ENCODE results near the gene LHX3. TPM values are rescaled to one million over a fixed set of nuclear protein-coding genes. Genes with fewer than 3 reads are reported as not detected.

Gene LHX3
- total and polyA plus RNA-seq, 2 of the 8 experiments (the other 6 are each of a cell fraction or from before 2014, with no cell fraction given): 0.02 TPM; not detected in 1

GRCh38 chr9:136242918-136243525, 38.1 kb upstream of the LHX3 start:
- H3K4ac ChIP-seq (replicated peaks; ENCODE audit: insufficient read length, low read depth, low read length): no peak overlapping the region
- H3K56ac ChIP-seq (replicated peaks; ENCODE audit: insufficient read length, low read depth, low read length): no peak overlapping the region
- no peak overlapping the region for H3K18ac ChIP-seq (ENCODE audit: extremely low read depth, low read length)
- H2BK5ac ChIP-seq (ENCODE audit: low read depth, low read length): no peak overlapping the region
- ChIA-PET CTCF (ENCODE audit: partially characterized antibody) (interaction anchor here (0.7 to 1.5 kb wide), 8 partner anchors 9 to 105 kb away, joined by 3 to 5 read pairs (median 4); no protein-coding TSS in a partner anchor), POLR2A (ENCODE audit: partially characterized antibody) (interaction anchor here (1.0 to 1.4 kb wide), 2 partner anchors 33 to 46 kb away, joined by 3 to 4 read pairs; no protein-coding TSS in a partner anchor)
- no peak overlapping the region for H2AFZ ChIP-seq (ENCODE audit: low read length)
- H3K36me3 ChIP-seq (ENCODE audit: control insufficient read depth in 2 of 4, insufficient read depth in 4 of 4, low read length in 3 of 4): peaks cover 0 to 3% (median 1%) of the 10 kb centered on the region in 4 experiments; a peak in 2 of 8 replicates
- no peak overlapping the region for H3K14ac ChIP-seq (ENCODE audit: insufficient read length)
- no peak overlapping the region for H2BK15ac ChIP-seq (ENCODE audit: low read length)
- 75% methylated on average over 6 of the region's 6 CpGs; no CpG with 5 or more reads in 1 of the 2 experiments for WGBS, 2 experiments (ENCODE audit: extremely low coverage in 1 of 2, insufficient coverage in 1 of 2, insufficient read length in 1 of 2, insufficient replicate concordance in 2 of 2, low coverage in 1 of 2, low lambda C conversion rate in 2 of 2, missing lambda C conversion rate in 1 of 2)
- TF ChIP-seq RAD21 (IDR thresholded peaks at IDR 0.05 in 1 of 2, conservative IDR thresholded peaks at IDR 0.05 in 1 of 2; ENCODE audit: low read depth in 2 of 2, low read length in 2 of 2) (peak; percentile 8; a peak in 1 of 4 replicates), JUN (IDR thresholded peaks at IDR 0.05; ENCODE audit: low read depth, low read length) (no peak), CTCF (IDR thresholded peaks at IDR 0.05; ENCODE audit: control extremely low read depth in 1 of 3, insufficient read depth in 1 of 3, low read depth in 1 of 3, low read length in 3 of 3) (peak in 1 of 3 experiments; percentile 2; a peak in 1 of 4 replicates)
- no peaks in the 10 kb centered on the region; the same call in 1 of the 2 replicates for H3K23me2 ChIP-seq (ENCODE audit: low read depth, low read length)
- no peak overlapping the region for H2BK20ac ChIP-seq (ENCODE audit: low read length)
- H2AK5ac ChIP-seq (ENCODE audit: low read depth, low read length): no peak overlapping the region
- 0 out of 7 replicates have a peak overlapping the region, but pooled peaks of 1 of the 4 experiments have one; percentile 12 for H3K9ac ChIP-seq (replicated peaks in 1 of 4; ENCODE audit: extremely low read depth in 1 of 4, low read depth in 3 of 4, low read length in 3 of 4)
- H3K27me3 ChIP-seq (replicated peaks in 1 of 4; ENCODE audit: control insufficient read depth in 3 of 4, extremely low read depth in 1 of 4, insufficient read depth in 3 of 4, low read length in 3 of 4): peaks cover 0 to 7% (median 1%) of the 10 kb centered on the region in 4 experiments; a peak in 4 of 7 replicates
- peaks cover 11 to 71% of the 10 kb centered on the region in 2 experiments for H3K79me2 ChIP-seq (ENCODE audit: control insufficient read depth in 1 of 2, insufficient read depth in 2 of 2, low read length in 2 of 2)
- no peaks in the 10 kb centered on the region for H3K9me3 ChIP-seq (ENCODE audit: insufficient read depth in 2 of 2, low read depth in 1 of 2, low read length in 1 of 2)
- peaks cover 19 to 37% of the 10 kb centered on the region in 2 experiments for H4K20me1 ChIP-seq (replicated peaks in 1 of 2; ENCODE audit: control insufficient read depth in 1 of 2, insufficient read depth in 2 of 2, low read length in 2 of 2)
- DNase-seq (ENCODE audit: low read depth in 1 of 2, low spot score in 2 of 2) (no peak), FAIRE-seq (no peak)
- H3K4me2 ChIP-seq (ENCODE audit: insufficient read depth in 1 of 2, low read depth in 2 of 2, low read length in 2 of 2): peak overlapping the region; percentile 86 to 98; a peak in 2 of 4 replicates
- H3K23ac ChIP-seq (ENCODE audit: insufficient read length): no peak overlapping the region
- peaks cover 30% of the 10 kb centered on the region for H3K79me1 ChIP-seq (ENCODE audit: low read depth, low read length)
- peak overlapping the region in 1 of 4 experiments; percentile 92; a peak in 1 of 8 replicates for H3K4me3 ChIP-seq (ENCODE audit: extremely low read depth in 1 of 4, insufficient read depth in 2 of 4, low read depth in 3 of 4, low read length in 4 of 4)
- H4K91ac ChIP-seq (replicated peaks; ENCODE audit: insufficient read length, low read length): no peak overlapping the region
- H3K4me1 ChIP-seq (replicated peaks in 1 of 4; ENCODE audit: control insufficient read depth in 3 of 4, insufficient read depth in 4 of 4, low read length in 3 of 4): peaks cover 3 to 20% (median 12%) of the 10 kb centered on the region in 4 experiments
- H4K5ac ChIP-seq (ENCODE audit: insufficient read length, low read depth, low read length): no peak overlapping the region
- no peak overlapping the region for H2BK12ac ChIP-seq (ENCODE audit: low read depth, low read length)
- H4K8ac ChIP-seq (ENCODE audit: extremely low read depth, insufficient read depth, low read length): no peak overlapping the region
- H3K27ac ChIP-seq (ENCODE audit: low read depth, low read length): no peak overlapping the region
- H2BK120ac ChIP-seq (replicated peaks; ENCODE audit: low read depth, low read length): no peak overlapping the region

Data from H1 (cell line).